NCI-H2081 (cell line): ENCODE measurements around the gene CUL1.
A peak's percentile ranks its signal among the peaks of the same experiment; 100 is the strongest.

Experiments used
- DNase-seq, 2 experiments: peaks; one replicate each; lab custom pipeline; 2025; lab: John Stamatoyannopoulos, UW

Gene CUL1

DNA sequence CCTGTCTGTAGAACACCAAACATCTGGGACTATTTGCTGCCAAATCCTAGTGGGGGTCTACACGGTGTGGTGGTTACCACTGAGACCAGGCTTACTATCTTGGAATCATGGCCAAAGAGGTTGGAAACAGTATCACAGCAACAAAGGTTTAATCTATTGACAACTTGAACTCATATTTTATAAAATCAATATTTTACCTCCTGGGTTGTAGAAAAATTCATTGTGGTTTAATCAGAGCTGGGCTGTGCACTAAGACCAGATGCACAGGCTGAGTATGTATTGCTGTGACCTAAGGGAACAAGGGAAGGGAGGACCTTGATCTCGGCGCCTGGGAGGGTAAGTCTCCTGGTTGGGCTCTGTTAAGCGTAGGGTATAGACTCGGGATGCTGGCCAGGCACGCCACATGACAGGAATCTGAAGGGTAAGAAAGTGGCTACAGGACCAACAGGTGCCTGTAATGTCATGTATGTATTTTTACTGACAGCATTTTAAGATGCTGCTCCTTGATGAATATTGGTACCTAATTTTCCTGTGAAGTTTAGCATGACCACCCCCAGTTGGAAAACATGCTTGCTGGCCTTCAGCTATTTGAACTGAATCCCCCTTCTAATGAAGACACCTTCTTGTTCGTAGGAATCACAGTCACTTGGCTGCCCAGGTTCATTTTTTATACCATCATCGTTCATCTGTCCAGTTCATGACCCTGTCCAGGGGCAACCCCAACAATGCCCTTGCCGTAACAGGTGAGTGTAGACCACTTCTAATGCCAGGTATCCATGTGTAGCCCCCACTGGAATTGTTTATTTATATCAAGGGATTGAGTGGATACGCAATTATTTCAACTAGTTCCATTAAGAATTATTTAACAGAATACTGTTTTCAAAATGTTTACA lies 105.9 kb downstream of the CUL1 start:
- DNase-seq, result no peak

DNA sequence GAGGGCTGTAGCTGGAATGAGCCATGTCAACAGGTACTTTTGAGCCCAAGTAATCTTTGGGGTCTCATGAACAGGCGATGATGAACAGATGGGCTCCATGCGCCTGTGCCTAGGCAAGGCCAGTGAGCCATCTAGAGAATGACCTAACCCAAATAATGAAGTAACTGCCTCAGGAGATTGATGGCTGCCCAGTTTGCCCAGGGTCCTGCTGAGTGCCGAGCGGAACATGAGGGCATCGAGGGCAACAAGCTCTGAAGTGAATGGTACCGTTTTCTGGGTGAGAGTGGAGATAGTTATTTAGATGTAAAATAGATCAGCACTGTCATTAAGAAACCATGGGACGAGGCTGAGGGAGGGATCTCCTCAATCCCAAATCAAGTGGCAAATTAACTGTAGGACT lies 107.5 kb downstream of the CUL1 start:
- no peak for DNase-seq

DNA sequence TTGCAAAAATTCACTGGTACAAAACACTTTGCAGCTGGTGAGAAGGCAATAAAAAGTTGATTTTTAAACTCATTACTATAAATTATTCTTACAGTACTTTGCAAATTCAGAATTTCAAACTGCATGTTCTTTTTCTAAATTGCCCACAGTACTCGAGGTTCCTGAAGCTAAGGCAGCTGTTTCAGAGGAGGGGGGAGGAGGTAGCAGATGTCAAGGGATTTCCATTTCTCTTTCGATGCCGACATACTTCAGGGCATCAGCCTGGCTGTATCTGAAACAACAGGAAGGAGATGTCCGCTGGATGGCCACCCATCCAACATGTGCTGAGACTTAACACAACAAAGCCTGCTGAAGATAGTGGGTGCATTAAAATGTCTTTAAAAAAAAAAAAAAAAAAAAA lies 108.7 kb downstream of the CUL1 start:
- no peak for DNase-seq

DNA sequence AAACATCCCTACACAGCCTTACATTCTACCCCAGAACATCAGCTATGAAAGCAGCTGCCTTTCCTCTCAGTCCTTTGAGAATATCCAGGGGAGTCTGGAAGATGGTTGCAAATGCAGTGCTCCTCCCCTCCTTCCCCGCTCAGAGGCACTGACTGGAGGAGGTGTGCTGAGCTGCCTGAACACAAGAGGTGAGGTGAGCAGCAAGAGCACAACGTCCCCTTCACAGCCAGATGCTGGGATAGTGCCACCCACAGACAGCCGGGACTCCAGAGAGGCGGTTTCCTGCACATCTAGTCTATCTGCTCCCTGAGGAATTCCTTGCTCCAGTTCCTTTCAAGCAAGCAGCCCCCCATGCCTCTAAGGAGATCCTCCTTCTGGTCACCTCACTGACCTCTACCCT lies 111.2 kb downstream of the CUL1 start:
- DNase-seq, result no peak

DNA sequence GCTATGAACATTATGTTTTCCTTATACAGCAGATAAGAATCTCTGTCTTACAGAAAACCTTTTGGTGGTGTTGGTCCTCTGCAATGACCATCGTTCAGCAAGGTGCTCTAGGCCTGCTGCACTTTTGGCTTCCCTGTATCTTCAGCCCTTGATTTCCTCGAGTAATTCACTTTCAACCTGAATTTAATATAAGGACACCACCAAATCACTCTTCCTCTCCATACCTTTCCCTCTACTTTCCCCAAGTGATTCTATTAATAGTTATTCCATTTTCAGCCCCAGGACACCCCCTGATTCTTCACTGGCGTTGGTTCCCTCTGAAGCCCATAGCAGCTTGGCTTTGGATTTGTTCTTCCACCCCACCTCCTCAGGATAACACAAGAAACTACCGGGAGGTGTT lies 113.2 kb downstream of the CUL1 start:
- DNase-seq, result no peak

DNA sequence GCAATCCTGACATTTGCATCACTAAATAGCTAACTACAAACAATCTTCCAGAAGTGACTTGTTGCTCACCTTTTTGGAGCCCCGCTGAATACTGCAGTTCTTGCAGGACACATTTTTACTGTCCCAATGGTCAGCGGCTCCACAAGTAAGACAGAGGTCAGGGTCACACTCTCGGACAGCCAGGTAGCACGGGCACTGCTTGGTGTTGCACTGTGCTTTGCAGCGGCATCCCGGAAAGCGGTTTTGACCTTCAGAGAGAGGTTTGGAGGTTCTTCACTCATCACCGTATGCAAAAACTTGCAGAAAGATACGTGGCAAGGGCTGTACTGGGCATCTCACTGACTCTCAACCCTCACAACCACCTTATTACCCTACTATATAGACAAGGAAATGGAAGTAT lies 115.2 kb downstream of the CUL1 start:
- no peak for DNase-seq

DNA sequence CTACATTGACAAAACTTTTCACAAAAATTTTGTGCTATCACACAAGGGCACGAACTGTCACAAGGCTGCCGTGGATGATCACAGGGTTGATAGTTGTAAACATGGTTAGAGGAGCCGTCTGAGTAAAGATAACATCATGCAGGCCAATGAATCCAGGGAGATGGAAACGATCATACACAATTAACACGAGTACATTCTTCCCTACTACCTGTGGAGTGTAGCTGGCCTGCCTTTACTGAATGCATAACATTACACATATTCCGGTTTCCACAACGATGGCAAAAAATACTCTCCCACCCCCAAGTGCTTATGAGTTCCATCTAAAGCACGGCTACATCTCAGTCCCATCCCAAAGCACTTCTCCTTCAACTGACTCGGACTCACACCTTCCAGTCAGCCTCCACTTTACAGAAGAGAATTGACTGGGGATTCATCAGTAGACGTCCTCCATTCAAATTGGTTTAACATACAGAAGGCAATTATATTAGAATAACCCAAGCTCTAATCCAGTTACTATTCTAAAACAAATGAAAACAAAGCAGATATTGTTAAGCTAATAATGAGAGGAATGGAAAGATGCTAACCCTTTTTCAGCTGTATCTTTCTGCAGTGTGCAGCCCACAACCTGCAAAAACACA lies 116.3 kb downstream of the CUL1 start:
- DNase-seq, result no peak

DNA sequence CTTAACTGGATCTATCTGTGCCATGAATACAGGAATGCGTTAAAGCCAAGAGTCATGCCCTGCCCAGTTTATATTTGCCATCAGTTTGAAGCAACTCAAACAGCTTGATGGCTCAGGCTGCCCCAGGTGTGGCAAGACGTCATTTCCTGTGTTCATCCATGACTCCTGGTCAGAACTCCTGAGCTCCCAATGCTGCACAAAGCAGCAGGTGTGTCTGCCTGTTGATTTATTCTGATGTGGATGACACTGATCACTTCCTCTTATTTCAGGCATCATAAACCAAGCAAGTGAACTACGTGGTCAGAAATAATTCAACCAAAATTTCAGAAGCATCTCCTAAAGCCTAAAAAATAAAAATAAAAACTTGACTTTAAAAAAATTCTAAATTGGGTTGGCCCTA lies 116.9 kb downstream of the CUL1 start:
- DNase-seq, result peak; percentile 27 to 72

DNA sequence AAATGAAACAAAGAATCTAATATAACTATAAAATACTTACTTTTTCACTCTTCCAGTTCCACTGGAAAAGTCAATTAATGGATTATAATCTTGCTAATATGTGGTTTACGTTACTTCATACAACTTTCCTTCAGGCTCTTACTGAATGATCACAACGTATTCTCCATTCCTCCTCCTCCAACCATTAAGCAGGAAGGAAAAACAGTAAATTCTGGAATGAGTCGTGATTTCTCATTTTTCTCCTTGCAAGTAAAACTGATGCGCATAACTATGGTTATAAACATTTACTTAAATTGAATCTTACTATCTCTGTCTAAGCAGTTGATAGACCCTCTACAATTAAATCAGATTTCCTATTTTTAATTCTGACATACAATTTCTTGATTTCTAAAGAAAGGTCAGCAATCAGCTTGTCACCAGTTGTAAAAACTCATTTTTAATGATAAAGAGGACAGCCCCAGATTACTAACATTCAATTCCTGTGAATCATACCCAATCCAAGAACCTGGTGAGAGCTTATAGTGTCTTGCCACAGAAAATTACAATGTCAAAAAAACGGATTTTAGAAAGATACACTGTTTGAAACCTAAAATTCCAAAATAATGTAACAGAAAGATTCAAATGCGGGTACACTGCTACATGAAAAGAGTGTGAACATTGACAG lies 121.1 kb downstream of the CUL1 start:
- no peak for DNase-seq

DNA sequence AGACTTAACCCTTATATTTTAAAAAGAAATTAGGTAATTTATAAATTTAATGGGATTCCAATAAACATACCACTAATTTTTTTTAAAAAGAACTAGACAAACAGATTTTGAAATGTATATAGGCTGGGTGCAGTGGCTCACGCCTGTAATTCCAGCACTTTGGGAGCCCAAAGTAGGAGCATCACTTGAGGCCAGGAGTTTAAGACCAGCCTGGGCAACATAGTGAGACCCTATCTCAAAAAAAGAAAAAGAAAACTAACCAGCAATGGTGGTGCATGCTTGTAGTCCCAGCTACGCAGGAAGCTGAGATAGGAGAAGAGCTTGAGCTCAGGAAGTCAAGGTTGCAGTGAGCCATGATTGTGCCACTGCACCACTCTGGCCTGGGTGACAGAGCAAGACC lies 122.7 kb downstream of the CUL1 start:
- no peak for DNase-seq

DNA sequence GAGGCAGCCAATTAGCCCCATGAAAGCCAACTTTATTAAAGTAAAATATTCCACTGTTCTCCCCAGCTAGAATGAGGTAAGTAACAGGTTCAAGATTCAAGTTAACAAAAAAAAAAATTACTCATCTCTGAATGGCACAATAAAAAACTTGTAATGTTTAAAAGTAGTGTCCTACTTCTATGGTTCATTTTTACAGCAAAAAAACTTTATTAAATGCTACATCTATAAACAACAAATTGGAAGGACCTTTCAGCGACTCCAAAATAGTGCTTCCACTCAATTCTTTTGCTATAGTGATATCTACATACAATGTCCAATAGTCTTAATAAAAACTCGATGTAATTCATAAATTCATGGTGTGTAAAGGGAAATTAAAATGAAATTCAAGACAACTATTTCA lies 126.2 kb downstream of the CUL1 start:
- no peak for DNase-seq

DNA sequence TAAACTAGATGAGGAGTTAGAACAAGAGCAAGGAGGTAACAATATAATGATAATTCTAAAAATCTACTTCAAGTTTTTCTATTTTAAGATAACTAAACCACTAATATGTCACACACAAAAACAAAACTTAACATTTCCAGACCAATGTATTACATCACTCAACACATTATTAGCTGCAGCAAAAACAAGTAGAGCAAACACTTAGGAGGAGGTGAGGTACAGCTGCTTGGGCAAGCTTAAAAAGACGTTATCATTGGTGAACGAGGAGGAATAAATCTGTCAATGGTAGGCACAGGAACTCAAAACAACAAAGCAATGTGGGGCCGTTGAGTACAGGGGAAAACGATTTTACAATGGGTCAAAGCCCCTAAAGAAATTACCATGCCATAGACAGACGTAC lies 126.6 kb downstream of the CUL1 start:
- no peak for DNase-seq

DNA sequence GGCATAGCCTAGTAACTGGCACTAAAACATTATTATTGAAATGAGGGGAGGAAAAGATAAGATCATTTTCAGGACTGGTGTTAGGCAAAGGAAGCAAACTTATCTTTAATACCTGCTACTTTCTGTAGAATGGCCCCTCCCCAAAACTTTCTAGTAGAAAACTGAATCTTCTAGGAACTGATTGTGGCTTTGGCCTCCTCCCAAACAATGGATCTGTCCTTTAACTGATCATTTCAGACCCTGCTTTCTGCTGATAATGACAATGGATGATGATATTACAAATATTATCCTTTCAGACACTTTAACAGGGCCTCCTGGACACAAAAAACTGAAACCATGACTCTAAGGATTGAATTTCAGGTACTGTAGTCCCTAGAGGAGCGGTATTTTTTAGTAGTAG lies 130.3 kb downstream of the CUL1 start:
- DNase-seq, result no peak

DNA sequence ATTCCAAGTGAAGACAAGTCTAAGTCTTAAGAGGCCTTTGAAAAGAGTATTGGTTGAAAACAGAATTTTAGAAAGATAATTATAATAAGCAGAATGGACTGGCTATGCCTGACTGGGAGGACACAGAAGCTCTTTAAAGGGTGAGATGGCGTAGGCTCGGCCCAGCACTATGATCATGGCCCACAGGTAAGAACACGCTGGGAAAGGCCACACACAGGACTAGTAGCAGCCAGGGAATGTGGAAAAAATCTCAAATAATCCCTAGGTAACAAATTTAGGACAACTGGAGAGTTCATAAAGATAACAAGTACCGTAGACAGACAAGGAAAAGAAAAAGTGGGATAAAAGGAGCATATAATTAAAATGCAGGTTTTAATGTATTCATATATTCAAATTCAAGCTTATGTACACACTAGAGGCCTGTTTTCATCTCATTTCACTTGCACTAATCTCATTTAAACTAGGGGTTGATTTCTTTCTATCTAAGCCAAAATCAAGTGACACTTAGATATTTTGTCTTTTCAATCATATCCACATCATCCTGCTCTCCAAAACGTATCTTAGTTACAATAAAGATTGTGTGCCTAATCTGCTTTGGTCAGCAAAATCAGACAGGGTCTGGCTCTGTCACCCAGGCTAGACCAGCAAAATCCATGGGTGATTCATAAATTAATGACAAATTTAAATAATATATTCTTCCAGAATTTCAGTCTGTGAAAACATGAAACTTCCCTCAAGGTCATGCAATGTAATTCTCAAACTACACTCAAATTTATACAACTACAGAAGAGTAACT lies 132.4 kb downstream of the CUL1 start:
- DNase-seq, result no peak

DNA sequence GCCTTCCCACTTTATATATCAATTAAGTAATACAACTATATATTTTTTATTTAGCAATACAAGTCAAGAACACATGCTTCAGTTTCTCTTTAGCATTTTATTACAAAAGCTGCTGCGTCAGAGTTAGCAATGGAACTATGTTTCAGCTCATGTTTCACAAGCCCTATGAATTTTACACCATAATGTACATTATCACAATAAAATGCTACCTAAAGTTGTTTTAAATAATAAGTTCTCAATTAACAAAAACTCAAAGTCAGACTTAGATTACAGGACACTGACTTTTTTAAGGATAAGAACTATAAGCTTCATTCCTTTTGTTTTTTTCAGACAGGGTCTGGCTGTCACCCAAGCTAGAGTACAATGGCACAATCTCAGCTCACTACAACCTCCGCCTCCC lies 133.1 kb downstream of the CUL1 start:
- DNase-seq, result no peak

DNA sequence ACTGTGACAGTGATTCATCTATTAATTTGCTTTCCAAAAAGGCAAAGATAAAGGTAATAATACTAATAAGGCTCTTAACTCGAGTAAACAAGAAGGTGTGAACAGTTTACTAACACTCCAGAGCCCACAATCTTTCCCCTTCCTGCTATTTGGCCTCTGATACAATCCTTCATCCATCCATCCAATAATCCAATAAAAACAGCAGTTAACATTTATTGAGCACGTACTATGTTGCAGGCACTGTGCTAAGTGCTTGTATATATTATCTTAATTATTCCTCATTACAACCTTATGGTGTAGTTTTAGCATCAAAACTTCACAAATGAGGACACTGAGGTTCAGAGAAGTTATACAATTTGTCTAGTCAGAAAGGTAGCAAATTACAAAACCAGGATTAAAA lies 135.9 kb downstream of the CUL1 start:
- DNase-seq, result no peak

DNA sequence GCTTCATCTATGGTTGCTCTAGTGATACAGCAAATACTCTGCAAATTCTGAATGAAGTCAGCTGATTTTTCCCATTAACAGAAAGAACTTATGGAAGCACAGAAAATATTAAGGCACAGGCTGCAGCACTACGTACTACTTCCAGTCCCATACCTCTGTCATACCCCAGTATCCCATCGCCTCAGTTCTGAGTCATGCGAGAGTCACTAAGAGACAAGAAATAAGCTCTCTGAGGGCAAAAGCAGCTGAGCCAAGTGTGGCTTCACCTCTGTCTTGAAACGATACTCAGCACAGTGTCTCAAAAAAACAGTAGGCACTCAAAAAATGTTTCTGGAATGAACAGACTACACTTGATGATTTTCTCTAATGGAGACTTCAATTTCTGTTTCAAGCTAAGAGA lies 137.2 kb downstream of the CUL1 start:
- DNase-seq, result no peak

DNA sequence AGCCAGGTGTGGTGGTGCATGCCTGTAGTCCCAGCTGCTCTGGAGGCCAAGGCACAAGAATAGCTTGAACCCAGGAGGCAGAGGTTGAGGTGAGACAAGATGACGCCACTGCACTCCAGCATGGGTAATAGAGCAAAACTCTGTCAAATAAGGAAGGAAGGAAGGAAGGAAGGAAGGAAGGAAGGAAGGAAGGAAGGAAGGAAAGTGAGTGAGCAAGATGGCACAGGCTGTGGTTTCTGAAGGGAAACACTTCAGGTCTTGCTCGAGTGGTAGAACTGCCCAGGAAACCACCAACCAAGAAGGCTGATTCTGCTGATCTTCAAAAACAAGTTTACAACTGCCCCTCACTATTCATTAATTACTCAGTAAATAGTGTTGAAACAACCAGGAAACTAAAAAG lies 140.2 kb downstream of the CUL1 start:
- DNase-seq, result no peak

DNA sequence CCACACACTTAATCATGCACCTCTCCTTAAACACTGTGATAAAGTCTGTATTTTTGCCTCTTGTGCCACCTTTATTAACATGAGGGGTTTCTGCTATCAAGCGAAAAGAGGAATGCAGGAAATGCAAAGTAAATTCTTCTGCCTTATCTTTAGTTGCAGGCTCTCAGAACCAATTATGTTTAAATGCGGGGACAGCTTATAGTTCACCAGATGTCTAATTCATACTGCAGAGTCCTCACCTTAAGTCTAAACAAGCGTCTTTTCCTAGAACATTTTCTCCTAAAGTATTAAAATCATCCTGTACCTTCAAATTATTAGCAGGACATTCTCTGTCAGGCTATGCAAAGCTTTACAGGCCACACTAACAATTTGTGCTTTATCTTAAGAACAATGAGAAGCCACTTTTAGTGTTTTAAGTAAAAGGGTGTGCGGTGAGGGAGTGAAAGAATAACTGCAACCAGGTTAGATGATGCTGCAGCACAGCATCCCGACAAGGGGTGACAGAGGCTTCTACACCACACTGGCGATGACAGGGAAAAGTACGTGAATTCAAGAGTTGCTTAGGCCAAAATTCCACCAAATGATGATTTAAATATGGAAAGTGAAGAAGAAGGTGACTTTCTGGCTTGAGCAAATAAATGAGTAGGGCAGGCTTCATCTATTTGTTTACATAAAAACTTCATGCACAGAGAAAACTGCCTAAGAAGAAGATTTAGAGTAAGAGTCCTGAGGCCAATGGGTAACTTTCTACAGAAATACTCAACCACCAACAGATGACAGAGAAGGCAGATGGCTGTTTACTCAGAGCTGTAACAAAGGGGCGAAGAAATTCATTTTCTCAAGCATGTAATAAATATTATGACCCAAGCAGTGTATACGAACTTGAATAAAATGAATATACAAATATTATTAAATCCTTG lies 149.4 kb downstream of the CUL1 start:
- no peak for DNase-seq

DNA sequence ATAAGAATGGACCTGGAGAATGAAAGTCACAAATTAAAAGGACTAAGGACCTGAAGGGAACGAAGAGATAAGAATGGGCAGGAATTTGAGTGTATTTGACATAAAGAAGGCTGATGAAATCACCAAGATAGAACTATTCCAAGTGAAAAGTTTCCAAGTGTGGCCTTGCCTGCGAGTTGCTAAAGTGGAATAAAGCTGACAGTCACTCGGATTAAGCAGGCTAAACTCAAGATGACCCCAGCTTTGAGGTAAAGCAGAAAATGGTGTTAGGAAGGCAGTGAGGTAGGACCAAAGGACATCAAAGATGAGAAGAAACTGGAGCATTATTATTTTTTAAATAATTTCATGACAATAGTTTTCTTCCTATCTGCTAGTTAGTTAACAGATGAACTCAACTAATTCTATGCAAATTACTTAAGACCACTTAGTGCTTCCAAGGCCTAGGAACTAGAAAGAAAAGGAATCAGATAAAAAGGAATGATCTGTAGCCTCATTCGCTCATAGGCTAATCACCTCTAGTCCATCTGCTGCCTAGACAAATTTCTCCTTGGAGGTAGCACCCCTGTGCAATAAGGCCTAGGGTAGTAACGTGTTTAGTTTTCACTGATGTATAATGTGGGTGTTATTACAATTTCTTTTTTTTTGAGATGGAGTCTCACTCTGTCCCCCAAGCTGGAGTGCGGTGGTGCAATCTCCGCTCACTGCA lies 150.8 kb downstream of the CUL1 start:
- DNase-seq, result no peak

DNA sequence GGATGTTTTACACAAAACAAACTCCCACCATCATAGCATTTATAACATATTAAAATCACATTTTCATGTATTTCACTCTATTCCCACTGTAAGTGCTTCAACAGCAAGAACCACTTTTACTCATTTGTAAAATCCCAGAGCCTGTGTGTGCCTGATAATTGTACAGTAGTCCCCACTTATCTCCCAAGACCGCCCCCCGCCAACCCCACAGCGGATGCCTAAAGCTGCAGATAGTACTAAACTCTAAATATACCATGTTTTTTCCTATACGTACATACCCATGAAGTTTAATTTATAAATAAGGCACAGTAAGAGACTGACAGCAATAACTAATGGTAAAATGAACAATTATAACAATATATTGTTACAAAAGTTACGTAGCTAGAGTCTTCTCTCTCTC lies 151.9 kb downstream of the CUL1 start:
- no peak for DNase-seq
